MM.1S (cell line): ENCODE measurements around the gene VIM.

Experiments
- DNase-seq: peaks from one replicate; pipeline ENCODE4 v3.0.0-alpha.2; 2015
- H2AFZ ChIP-seq: fragments of 300-600 bp; sonication (generic); 2 replicates; pipeline ENCODE4 v1.6.0; 2016; ENCODE audit warnings: antibody characterized with exemption, low read length
- H3F3A ChIP-seq: fragments of 300-600 bp; sonication (generic); 2 replicates; pipeline ENCODE4 v1.6.1; 2016; ENCODE audit warnings: mild to moderate bottlenecking, antibody characterized with exemption, low read length, moderate library complexity, mixed read lengths; ENCODE audit not compliant: insufficient read depth
- H3K27ac ChIP-seq: fragments of 300-600 bp; sonication (generic); 2 replicates; pipeline ENCODE4 v1.5.1; 2016; ENCODE audit warnings: mild to moderate bottlenecking, low read length
- H3K27me3 ChIP-seq: fragments of 300-600 bp; sonication (generic); replicated peaks from 2 replicates; pipeline ENCODE4 v1.6.0; 2016; ENCODE audit warnings: low read length; ENCODE audit not compliant: insufficient read depth
- H3K36me3 ChIP-seq: fragments of 300-600 bp; sonication (generic); replicated peaks from 2 replicates; pipeline ENCODE4 v1.6.1; 2016; ENCODE audit warnings: mild to moderate bottlenecking, low read length, mixed read lengths; ENCODE audit not compliant: insufficient read depth
- H3K4me1 ChIP-seq: fragments of 300-600 bp; sonication (generic); 2 replicates; pipeline ENCODE4 v1.6.1; 2016; ENCODE audit warnings: low read length, mixed read lengths
- H3K4me2 ChIP-seq: fragments of 300-600 bp; sonication (generic); 2 replicates; pipeline ENCODE4 v1.6.0; 2016; ENCODE audit warnings: low read depth, low read length
- H3K4me3 ChIP-seq: fragments of 300-600 bp; sonication (generic); 2 replicates; pipeline ENCODE4 v1.5.1; 2016; ENCODE audit warnings: low read length, mixed read lengths
- H3K79me2 ChIP-seq: fragments of 300-600 bp; sonication (generic); 2 replicates; pipeline ENCODE4 v1.6.1; 2016; ENCODE audit warnings: mixed run types, low read length, mixed read lengths
- H3K9ac ChIP-seq: fragments of 300-600 bp; sonication (generic); 2 replicates; pipeline ENCODE4 v1.6.1; 2016; ENCODE audit warnings: low read length, mixed read lengths
- H3K9me2 ChIP-seq: fragments of 300-600 bp; sonication (generic); replicated peaks from 2 replicates; pipeline ENCODE4 v1.6.1; 2016; ENCODE audit warnings: mild to moderate bottlenecking, low read length, mixed read lengths; ENCODE audit not compliant: insufficient read depth
- H3K9me3 ChIP-seq: fragments of 300-600 bp; sonication (generic); replicated peaks from 2 replicates; pipeline ENCODE4 v1.6.1; 2016; ENCODE audit warnings: mild to moderate bottlenecking, low read length, mixed read lengths; ENCODE audit not compliant: insufficient read depth
- H4K20me1 ChIP-seq: fragments of 300-600 bp; sonication (generic); 2 replicates; pipeline ENCODE4 v1.6.1; 2016; ENCODE audit warnings: mild to moderate bottlenecking, low read length, moderate library complexity, mixed read lengths; ENCODE audit not compliant: insufficient read depth
- EZH2 ChIP-seq: fragments of 300-600 bp; sonication (generic); optimal IDR thresholded peaks from 2 replicates; pipeline ENCODE3; 2017; ENCODE audit warnings: low read depth, mild to moderate bottlenecking, antibody characterized with exemption, low read length, mixed read lengths
- EZH2phosphoT487 ChIP-seq: fragments of 300-600 bp; sonication (generic); IDR thresholded peaks from 2 replicates; pipeline ENCODE4 v1.6.1; 2018; ENCODE audit warnings: antibody characterized with exemption, low read length
- TF ChIP-seq, protein P1 (sequence below): fragments of 300-600 bp; sonication (generic); IDR thresholded peaks from 2 replicates; pipeline ENCODE4 v1.5.1; 2016; ENCODE audit warnings: antibody characterized with exemption, low read length, mixed read lengths

Gene VIM

DNA sequence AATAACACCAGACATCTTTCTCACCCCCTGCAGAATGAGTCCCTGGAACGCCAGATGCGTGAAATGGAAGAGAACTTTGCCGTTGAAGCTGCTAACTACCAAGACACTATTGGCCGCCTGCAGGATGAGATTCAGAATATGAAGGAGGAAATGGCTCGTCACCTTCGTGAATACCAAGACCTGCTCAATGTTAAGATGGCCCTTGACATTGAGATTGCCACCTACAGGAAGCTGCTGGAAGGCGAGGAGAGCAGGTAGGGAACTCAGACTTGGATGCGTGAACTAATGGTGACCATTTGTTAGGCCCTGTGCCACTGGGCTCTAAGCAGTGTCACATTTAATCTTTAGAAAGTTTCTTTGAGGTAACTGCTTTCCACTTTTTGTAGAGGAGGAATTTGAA, 7.1 kb downstream of the VIM start:
- Histone ChIP-seq H3K27ac (no peak overlapping the region), H3K79me2 (peaks cover 8% of the 10 kb centered on the region; the same call in 1 of the 2 replicates), H3K4me3 (no peak overlapping the region), H2AFZ (no peak overlapping the region), H3K9me3 (no peaks in the 10 kb centered on the region), H4K20me1 (no peaks in the 10 kb centered on the region), H3K9me2 (no peaks in the 10 kb centered on the region), H3K36me3 (peaks cover 14% of the 10 kb centered on the region; the same call in 1 of the 2 replicates), H3K9ac (no peak overlapping the region), H3K27me3 (no peaks in the 10 kb centered on the region), H3F3A (peaks cover 54% of the 10 kb centered on the region), H3K4me1 (peaks cover 18% of the 10 kb centered on the region), H3K4me2 (no peak overlapping the region)
- DNase-seq, result no peak
- TF ChIP-seq, protein P1, sequence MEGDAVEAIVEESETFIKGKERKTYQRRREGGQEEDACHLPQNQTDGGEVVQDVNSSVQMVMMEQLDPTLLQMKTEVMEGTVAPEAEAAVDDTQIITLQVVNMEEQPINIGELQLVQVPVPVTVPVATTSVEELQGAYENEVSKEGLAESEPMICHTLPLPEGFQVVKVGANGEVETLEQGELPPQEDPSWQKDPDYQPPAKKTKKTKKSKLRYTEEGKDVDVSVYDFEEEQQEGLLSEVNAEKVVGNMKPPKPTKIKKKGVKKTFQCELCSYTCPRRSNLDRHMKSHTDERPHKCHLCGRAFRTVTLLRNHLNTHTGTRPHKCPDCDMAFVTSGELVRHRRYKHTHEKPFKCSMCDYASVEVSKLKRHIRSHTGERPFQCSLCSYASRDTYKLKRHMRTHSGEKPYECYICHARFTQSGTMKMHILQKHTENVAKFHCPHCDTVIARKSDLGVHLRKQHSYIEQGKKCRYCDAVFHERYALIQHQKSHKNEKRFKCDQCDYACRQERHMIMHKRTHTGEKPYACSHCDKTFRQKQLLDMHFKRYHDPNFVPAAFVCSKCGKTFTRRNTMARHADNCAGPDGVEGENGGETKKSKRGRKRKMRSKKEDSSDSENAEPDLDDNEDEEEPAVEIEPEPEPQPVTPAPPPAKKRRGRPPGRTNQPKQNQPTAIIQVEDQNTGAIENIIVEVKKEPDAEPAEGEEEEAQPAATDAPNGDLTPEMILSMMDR, result no peak; the same call in 1 of the 2 replicates
- TF ChIP-seq EZH2phosphoT487, result no peak
- no peak for TF ChIP-seq EZH2

- peaks cover 14% of the 10 kb centered on the region; the same call in 1 of the 2 replicates for H3K36me3 ChIP-seq
These were observed 8.6 kb downstream of the VIM start for GRCh38 chr10:17236468-17237148.

GRCh38 chr10:17237149-17237527, 9.1 kb downstream of the VIM start:
- peaks cover 14% of the 10 kb centered on the region; the same call in 1 of the 2 replicates for H3K36me3 ChIP-seq
- no peak overlapping the region for H3K27ac ChIP-seq
- no peak overlapping the region for H2AFZ ChIP-seq
- peaks cover 36% of the 10 kb centered on the region for H3F3A ChIP-seq
- H3K4me2 ChIP-seq, result no peak overlapping the region
- TF ChIP-seq, protein P1, result no peak
- no peak for TF ChIP-seq EZH2phosphoT487
- TF ChIP-seq EZH2, result no peak
- no peaks in the 10 kb centered on the region for H3K27me3 ChIP-seq
- no peak for DNase-seq
- H3K79me2 ChIP-seq, result no peaks in the 10 kb centered on the region
- peaks cover 6% of the 10 kb centered on the region for H3K4me1 ChIP-seq
- H3K9me3 ChIP-seq, result no peaks in the 10 kb centered on the region
- no peaks in the 10 kb centered on the region for H3K9me2 ChIP-seq
- H4K20me1 ChIP-seq, result no peaks in the 10 kb centered on the region
- no peak overlapping the region for H3K9ac ChIP-seq
- H3K4me3 ChIP-seq, result no peak overlapping the region

More at GRCh38 chr10:17236468-17237148, 8.6 kb downstream of the VIM start:
- Histone ChIP-seq H3F3A (peaks cover 39% of the 10 kb centered on the region), H3K9ac (no peak overlapping the region), H3K27me3 (no peaks in the 10 kb centered on the region), H3K27ac (no peak overlapping the region), H3K4me2 (no peak overlapping the region), H3K4me3 (no peak overlapping the region), H2AFZ (no peak overlapping the region), H3K4me1 (peaks cover 11% of the 10 kb centered on the region), H3K9me2 (no peaks in the 10 kb centered on the region), H4K20me1 (no peaks in the 10 kb centered on the region), H3K79me2 (no peaks in the 10 kb centered on the region; the same call in 1 of the 2 replicates), H3K9me3 (no peaks in the 10 kb centered on the region)
- no peak for TF ChIP-seq EZH2phosphoT487
- TF ChIP-seq EZH2, result no peak
- TF ChIP-seq, protein P1, result no peak
- no peak for DNase-seq
